GM19239 (cell line): ENCODE data around the gene RHBDL2.
"Not testable (repeated sequence)": the region's sequence is repeated elsewhere in the genome, so short reads cannot be mapped to it uniquely, and the experiment has no call there.

Experiments used
- DNase-seq: peaks from one replicate; pipeline ENCODE4 v3.0.0; 2011; ENCODE audit warnings: low spot score; ENCODE audit not compliant: insufficient read length
- FAIRE-seq: peaks from 2 replicates; lab custom pipeline; 2011; peaks lifted over from hg19 to GRCh38; lab: Jason Lieb, UNC

RHBDL2 gene

DNA sequence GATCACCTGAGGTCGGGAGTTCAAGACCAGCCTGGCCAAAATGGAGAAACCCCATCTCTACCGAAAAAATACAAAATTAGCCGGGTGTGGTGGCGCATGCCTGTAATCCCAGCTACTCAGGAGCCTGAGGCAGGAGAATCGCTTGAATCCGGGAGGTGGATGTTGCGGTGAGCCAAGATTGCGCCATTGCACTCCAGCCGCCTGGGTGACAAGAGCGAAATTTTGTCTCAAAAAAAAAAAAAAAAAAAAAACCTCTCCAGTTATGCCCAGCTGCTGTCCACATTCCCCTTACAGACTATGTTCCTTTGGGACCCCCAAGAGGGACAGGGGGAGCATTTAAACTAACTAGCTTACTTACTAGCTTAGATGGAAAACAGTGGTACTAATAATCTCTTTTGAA lies 105.3 kb downstream of the RHBDL2 start:
- not testable (repeated sequence) for DNase-seq, FAIRE-seq
